ENCODE measurements around the gene SIRPA. TPM values are rescaled to one million over a fixed set of nuclear protein-coding genes. Genes with fewer than 3 reads are reported as not detected.

Gene SIRPA
- total RNA-seq, 1 donor from 2014 or later = 130 TPM

- H3K4me3 ChIP-seq = no peak overlapping the region
- H3K9me3 ChIP-seq = no peaks in the 10 kb centered on the region
- H3K4me1 ChIP-seq = peaks cover 26% of the 10 kb centered on the region
- H3K27me3 ChIP-seq (ENCODE audit: low read depth) = peaks cover 51% of the 10 kb centered on the region
- DNase-seq (no peak), ATAC-seq (no peak)
- TF ChIP-seq CTCF (IDR thresholded peaks at IDR 0.05) = no peak
- H3K27ac ChIP-seq = no peak overlapping the region
- no peaks in the 10 kb centered on the region for H3K36me3 ChIP-seq
- intact Hi-C loops (cut with DNase I) = no loop called here
Observed at GRCh38 chr20:1882026-1882425, 13.2 kb upstream of the SIRPA start.

DNA sequence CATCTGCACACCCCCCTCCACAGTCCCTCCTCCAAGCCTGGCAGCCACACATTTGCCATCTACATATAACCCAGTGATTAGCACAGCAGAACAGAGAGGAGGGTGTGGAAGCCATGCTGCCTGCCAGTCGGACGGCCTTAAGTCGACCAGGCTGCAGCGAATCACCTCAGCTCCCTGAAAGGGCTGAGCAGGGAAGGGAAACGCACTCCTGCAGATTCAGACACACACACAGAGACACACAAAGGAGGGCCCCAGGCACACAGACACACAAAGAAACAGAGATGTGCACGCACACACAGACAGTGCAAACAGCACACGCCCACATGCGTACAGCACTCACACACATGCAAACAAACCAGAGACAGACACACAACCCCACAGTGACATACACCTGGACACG, 11.2 kb upstream of the SIRPA start:
- no peaks in the 10 kb centered on the region for H3K36me3 ChIP-seq
- DNase-seq (no peak), ATAC-seq (no peak)
- no peaks in the 10 kb centered on the region for H3K9me3 ChIP-seq
- no peak overlapping the region for H3K4me3 ChIP-seq
- H3K4me1 ChIP-seq = peaks cover 26% of the 10 kb centered on the region
- intact Hi-C loops (cut with DNase I) = no loop called here
- H3K27ac ChIP-seq = no peak overlapping the region
- TF ChIP-seq CTCF (IDR thresholded peaks at IDR 0.05) = no peak
- peaks cover 54% of the 10 kb centered on the region for H3K27me3 ChIP-seq (ENCODE audit: low read depth)

DNA sequence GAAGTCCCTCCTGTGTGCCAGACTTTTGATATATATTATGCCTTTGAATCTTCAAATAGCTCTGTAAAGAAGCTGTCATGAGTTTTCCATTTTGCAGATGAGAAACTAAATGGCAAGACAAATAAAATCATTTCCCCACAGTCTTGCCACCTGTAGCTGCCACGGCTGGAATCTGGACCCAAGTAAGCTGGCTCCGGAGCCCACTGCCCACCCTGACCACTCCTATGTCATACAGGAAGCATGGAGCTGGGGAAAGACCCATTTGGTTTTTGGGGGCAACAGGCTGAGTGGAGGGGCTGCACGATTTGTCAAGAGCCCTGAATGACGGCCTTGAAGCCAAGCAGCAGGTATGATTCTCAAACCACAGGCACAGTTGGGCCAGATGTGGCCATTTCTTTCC, 10.0 kb upstream of the SIRPA start:
- ATAC-seq (no peak), DNase-seq (no peak)
- intact Hi-C loops (cut with DNase I) = no loop called here
- TF ChIP-seq CTCF (IDR thresholded peaks at IDR 0.05) = no peak
- Histone ChIP-seq H3K4me3 (no peak overlapping the region), H3K27ac (no peak overlapping the region), H3K36me3 (no peaks in the 10 kb centered on the region), H3K4me1 (peaks cover 26% of the 10 kb centered on the region), H3K27me3 (ENCODE audit: low read depth) (peaks cover 50% of the 10 kb centered on the region), H3K9me3 (no peaks in the 10 kb centered on the region)

- ATAC-seq (no peak), DNase-seq (no peak)
- Histone ChIP-seq H3K27ac (no peak overlapping the region), H3K4me1 (peaks cover 21% of the 10 kb centered on the region), H3K27me3 (ENCODE audit: low read depth) (peaks cover 52% of the 10 kb centered on the region), H3K9me3 (no peaks in the 10 kb centered on the region), H3K36me3 (no peaks in the 10 kb centered on the region), H3K4me3 (no peak overlapping the region)
- no peak for TF ChIP-seq CTCF (IDR thresholded peaks at IDR 0.05)
- intact Hi-C loops (cut with DNase I) = no loop called here
Observed at GRCh38 chr20:1885940-1886693, 9.1 kb upstream of the SIRPA start.

DNA sequence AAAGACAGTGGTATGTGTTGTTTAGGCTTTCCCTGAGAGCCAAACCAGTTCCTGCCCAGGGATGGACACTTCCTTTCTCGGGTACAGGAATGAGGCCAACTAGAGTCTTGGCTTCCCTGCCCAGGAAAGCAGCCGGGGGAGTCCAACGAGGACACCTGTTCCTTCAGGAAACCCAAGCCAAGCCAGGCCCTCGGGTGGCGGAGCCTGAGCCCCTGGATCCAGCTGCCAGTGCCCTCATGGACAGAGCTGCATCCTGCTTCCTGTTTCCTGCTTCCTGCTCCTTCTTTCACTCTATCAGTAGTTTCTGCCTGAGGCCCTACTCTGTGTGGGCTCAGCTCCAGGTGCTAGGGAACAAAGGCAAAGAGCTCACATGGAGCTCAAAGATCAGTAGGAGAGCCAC, 7.9 kb upstream of the SIRPA start:
- Histone ChIP-seq H3K4me1 (peaks cover 9% of the 10 kb centered on the region), H3K27me3 (ENCODE audit: low read depth) (peaks cover 52% of the 10 kb centered on the region), H3K27ac (no peak overlapping the region), H3K9me3 (no peaks in the 10 kb centered on the region), H3K4me3 (no peak overlapping the region), H3K36me3 (no peaks in the 10 kb centered on the region)
- no peak for TF ChIP-seq CTCF (IDR thresholded peaks at IDR 0.05)
- no peak for ATAC-seq
- intact Hi-C loops (cut with DNase I) = no loop called here
- DNase-seq = no peak

All from lower lobe of right lung (tissue), 2 donors.